H1 (cell line): ENCODE results near the gene CBFA2T2. TPM values are rescaled to one million over a fixed set of nuclear protein-coding genes. Genes with fewer than 3 reads are reported as not detected.

ENCODE experiments used
- CTCF ChIA-PET: fragments of 300-600 bp; sonication (Branson Sonifier 250); formaldehyde crosslinking; loops from one replicate; lab custom pipeline; 2021; ENCODE audit not compliant: partially characterized antibody; lab: Charles Lee
- POLR2A ChIA-PET: fragments of 300-600 bp; sonication (Branson Sonifier 250); formaldehyde crosslinking; loops from one replicate; lab custom pipeline; 2021; ENCODE audit warnings: inconsistent platforms; ENCODE audit not compliant: partially characterized antibody; lab: Charles Lee
- DNase-seq, 2 experiments: peaks; one replicate each; pipeline versions ENCODE4 v3.0.0 to v3.0.0-alpha.2; 2010 to 2022; ENCODE audit warnings: low spot score in 2 of 2, low read depth in 1 of 2, mixed read lengths in 1 of 2
- FAIRE-seq: peaks from 2 replicates; lab custom pipeline; 2011; peaks lifted over from hg19 to GRCh38; lab: Jason Lieb, UNC
- H2AFZ ChIP-seq: 2 replicates; pipeline ENCODE4 v1.8.1; 2012; ENCODE audit warnings: low read length, inconsistent platforms
- H2AK5ac ChIP-seq: 2 replicates; pipeline ENCODE4 v1.6.1; 2013; ENCODE audit warnings: low read depth, low read length
- H2BK120ac ChIP-seq: replicated peaks from 2 replicates; pipeline ENCODE3; 2013; ENCODE audit warnings: low read depth, low read length, inconsistent platforms
- H2BK12ac ChIP-seq: 2 replicates; pipeline ENCODE4 v1.6.1; 2013; ENCODE audit warnings: low read depth, low read length
- H2BK15ac ChIP-seq: 2 replicates; pipeline ENCODE4 v1.6.1; 2013; ENCODE audit warnings: low read length
- H2BK20ac ChIP-seq: 2 replicates; pipeline ENCODE4 v1.6.1; 2013; ENCODE audit warnings: low read length
- H2BK5ac ChIP-seq: 2 replicates; pipeline ENCODE4 v1.6.1; 2013; ENCODE audit warnings: low read depth, low read length
- H3K14ac ChIP-seq: 2 replicates; pipeline ENCODE4 v1.6.1; 2013; ENCODE audit warnings: inconsistent platforms; ENCODE audit not compliant: insufficient read length
- H3K18ac ChIP-seq: 2 replicates; pipeline ENCODE4 v1.6.1; 2013; ENCODE audit warnings: low read length; ENCODE audit errors: extremely low read depth
- H3K23ac ChIP-seq: 2 replicates; pipeline ENCODE4 v1.6.1; 2013; ENCODE audit warnings: inconsistent platforms; ENCODE audit not compliant: insufficient read length
- H3K23me2 ChIP-seq: 2 replicates; pipeline ENCODE4 v1.6.1; 2013; ENCODE audit warnings: low read depth, low read length
- H3K27ac ChIP-seq: 2 replicates; pipeline ENCODE4 v1.6.1; 2011; ENCODE audit warnings: low read depth, low read length, inconsistent platforms
- H3K27me3 ChIP-seq, 4 experiments: replicated peaks in 1 of 4; 1 replicate in 1 of 4; 2 replicates in 3 of 4; pipeline versions ENCODE4 v1.6.1 to v1.8.1; 2011 to 2013; ENCODE audit warnings: low read length in 3 of 4, mild to moderate bottlenecking in 3 of 4, inconsistent platforms in 2 of 4, mixed read lengths in 2 of 4, moderate library complexity in 1 of 4; ENCODE audit not compliant: control insufficient read depth in 3 of 4, insufficient read depth in 3 of 4; ENCODE audit errors: extremely low read depth in 1 of 4
- H3K36me3 ChIP-seq, 4 experiments: 2 replicates each; pipeline versions ENCODE4 v1.6.1 to v1.8.1; 2011 to 2013; ENCODE audit warnings: mild to moderate bottlenecking in 4 of 4, low read length in 3 of 4, moderate library complexity in 2 of 4, control low read depth in 1 of 4, inconsistent platforms in 1 of 4; ENCODE audit not compliant: insufficient read depth in 4 of 4, control insufficient read depth in 2 of 4
- H3K4ac ChIP-seq: replicated peaks from 2 replicates; pipeline ENCODE3; 2013; ENCODE audit warnings: low read length, low read depth, mixed read lengths, inconsistent platforms; ENCODE audit not compliant: insufficient read length
- H3K4me1 ChIP-seq, 4 experiments: replicated peaks in 1 of 4; 1 replicate in 1 of 4; 2 replicates in 3 of 4; pipeline versions ENCODE4 v1.6.1 to v1.8.1; 2011 to 2013; ENCODE audit warnings: low read length in 3 of 4, inconsistent platforms in 2 of 4, mixed read lengths in 1 of 4; ENCODE audit not compliant: insufficient read depth in 4 of 4, control insufficient read depth in 3 of 4
- H3K4me2 ChIP-seq, 2 experiments: 2 replicates each; pipeline versions ENCODE4 v1.6.1 to v1.8.1; 2011 to 2013; ENCODE audit warnings: low read depth in 2 of 2, low read length in 2 of 2, control low read depth in 1 of 2, inconsistent platforms in 1 of 2, mild to moderate bottlenecking in 1 of 2; ENCODE audit not compliant: insufficient read depth in 1 of 2
- H3K4me3 ChIP-seq, 4 experiments: fragments of 200-600, 300-600 bp in 1 of 4; sonication (generic), shearing (Covaris generic), sonication (Bioruptor Twin) in 1 of 4; 2 replicates each; pipeline versions ENCODE4 v1.5.1 to v1.8.1; 2011 to 2016; ENCODE audit warnings: low read length in 4 of 4, low read depth in 3 of 4, control low read depth in 2 of 4, inconsistent platforms in 2 of 4, mild to moderate bottlenecking in 2 of 4, mixed read lengths in 1 of 4, moderate library complexity in 1 of 4; ENCODE audit not compliant: insufficient read depth in 2 of 4; ENCODE audit errors: extremely low read depth in 1 of 4
- H3K56ac ChIP-seq: replicated peaks from 2 replicates; pipeline ENCODE3; 2013; ENCODE audit warnings: low read depth, mild to moderate bottlenecking, mixed read lengths, low read length, inconsistent platforms; ENCODE audit not compliant: insufficient read length
- H3K79me1 ChIP-seq: 2 replicates; pipeline ENCODE4 v1.6.1; 2013; ENCODE audit warnings: low read depth, low read length, control low read depth
- H3K79me2 ChIP-seq, 2 experiments: 2 replicates each; pipeline versions ENCODE4 v1.6.1 to v1.8.1; 2012 to 2013; ENCODE audit warnings: low read length in 2 of 2, mild to moderate bottlenecking in 2 of 2, inconsistent platforms in 1 of 2; ENCODE audit not compliant: insufficient read depth in 2 of 2, control insufficient read depth in 1 of 2
- H3K9ac ChIP-seq, 4 experiments: replicated peaks in 1 of 4; 1 replicate in 1 of 4; 2 replicates in 3 of 4; pipeline versions ENCODE4 v1.6.1 to v1.8.1; 2011 to 2013; ENCODE audit warnings: low read depth in 3 of 4, low read length in 3 of 4, control low read depth in 2 of 4, mild to moderate bottlenecking in 2 of 4, moderate library complexity in 2 of 4, inconsistent platforms in 1 of 4; ENCODE audit errors: extremely low read depth in 1 of 4
- H3K9me3 ChIP-seq, 2 experiments: 2 replicates each; pipeline versions ENCODE4 v1.6.1 to v1.8.1; 2012 to 2013; ENCODE audit warnings: mild to moderate bottlenecking in 2 of 2, moderate library complexity in 2 of 2, control low read depth in 1 of 2, inconsistent platforms in 1 of 2, low read depth in 1 of 2, low read length in 1 of 2, mixed read lengths in 1 of 2; ENCODE audit not compliant: insufficient read depth in 2 of 2
- H4K20me1 ChIP-seq, 2 experiments: replicated peaks in 1 of 2; 2 replicates each; pipeline versions ENCODE3 to v1.8.1; 2011 to 2013; ENCODE audit warnings: inconsistent platforms in 2 of 2, low read length in 2 of 2, mild to moderate bottlenecking in 1 of 2; ENCODE audit not compliant: insufficient read depth in 2 of 2, control insufficient read depth in 1 of 2
- H4K5ac ChIP-seq: 2 replicates; pipeline ENCODE4 v1.6.1; 2013; ENCODE audit warnings: low read length, low read depth, mixed read lengths, inconsistent platforms; ENCODE audit not compliant: insufficient read length
- H4K8ac ChIP-seq: 2 replicates; pipeline ENCODE4 v1.8.0; 2013; ENCODE audit warnings: mild to moderate bottlenecking, moderate library complexity, low read length, inconsistent platforms; ENCODE audit not compliant: insufficient read depth; ENCODE audit errors: extremely low read depth
- H4K91ac ChIP-seq: replicated peaks from 2 replicates; pipeline ENCODE3; 2013; ENCODE audit warnings: low read length, mixed read lengths, inconsistent platforms; ENCODE audit not compliant: insufficient read length
- FOSL1 ChIP-seq: IDR thresholded peaks from 2 replicates; pipeline ENCODE4 v1.6.1; 2011; ENCODE audit warnings: mild to moderate bottlenecking, low read depth, low read length, moderate library complexity; ENCODE audit not compliant: insufficient read depth
- GABPA ChIP-seq: IDR thresholded peaks from 2 replicates; pipeline ENCODE4 v1.6.1; 2011; ENCODE audit warnings: mild to moderate bottlenecking, low read length, moderate library complexity, borderline replicate concordance; ENCODE audit not compliant: insufficient read depth
- WGBS, 2 experiments: shearing (Covaris generic) in 1 of 2; methylation state at CpG; one replicate each; pipeline versions ENCODE4 v1.1.6 to v1.1.7; 2013 to 2015; ENCODE audit warnings: low lambda C conversion rate in 2 of 2, mixed read lengths in 2 of 2, inconsistent platforms in 1 of 2, low coverage in 1 of 2, missing lambda C conversion rate in 1 of 2; ENCODE audit not compliant: insufficient replicate concordance in 2 of 2, insufficient coverage in 1 of 2, insufficient read length in 1 of 2; ENCODE audit errors: extremely low coverage in 1 of 2, missing lambda C conversion rate in 1 of 2; 5-methylcytosine and 5-hydroxymethylcytosine counted together
- polyA plus RNA-seq, 7 experiments: library from polyadenylated mRNA; depleted of rRNA in 3 of 7; stranded (reverse) in 5 of 7; unstranded in 2 of 7; fragments of >200 nt in 5 of 7; fragments of 200-250 nt in 2 of 7; gene quantifications; 1 replicate in 5 of 7; 2 replicates in 1 of 7; 4 replicates in 1 of 7; pipeline versions ENCODE4 v1.2.1 to v1.2.3, GENCODE V29; 2011 to 2013; ENCODE audit warnings: missing spikeins in 2 of 7, mixed read lengths in 2 of 7
- total RNA-seq: library from RNA; stranded (reverse); fragmentation: NEBNext Ultra II Directional; extraction: Animal tissue kit (Norgen Biotek cat#: 25700); gene quantifications from 2 replicates; pipeline ENCODE4 v1.2.1, GENCODE V29; 2021

The CBFA2T2 gene
- total and polyA plus RNA-seq, 2 of the 8 experiments (the other 6 are each of a cell fraction or from before 2014, with no cell fraction given): 11.6 to 12.9 TPM

GRCh38 chr20:33460711-33461110, 29.2 kb upstream of the CBFA2T2 start:
- no peaks in the 10 kb centered on the region for H3K36me3 ChIP-seq
- H4K8ac ChIP-seq: no peak overlapping the region
- no peak overlapping the region for H2BK5ac ChIP-seq
- WGBS, 2 experiments: 87% methylated on average over 5 of the region's 5 CpGs; no CpG with 5 or more reads in 1 of the 2 experiments
- H2BK15ac ChIP-seq: no peak overlapping the region
- no peak for DNase-seq
- ChIA-PET POLR2A (interaction anchor here (1.4 to 1.7 kb wide), 2 partner anchors 192 to 193 kb away, joined by 3 to 4 read pairs; no protein-coding TSS in a partner anchor), CTCF (interaction anchor here (0.6 to 0.9 kb wide), 3 partner anchors 9 to 493 kb away, joined by 3 to 5 read pairs (median 3); no protein-coding TSS in a partner anchor)
- H4K5ac ChIP-seq: no peak overlapping the region
- no peak overlapping the region for H2BK20ac ChIP-seq
- no peaks in the 10 kb centered on the region for H3K79me1 ChIP-seq
- H3K23ac ChIP-seq: no peak overlapping the region
- H3K56ac ChIP-seq: no peak overlapping the region
- H3K18ac ChIP-seq: no peak overlapping the region
- H4K20me1 ChIP-seq: no peaks in the 10 kb centered on the region
- H2AK5ac ChIP-seq: no peak overlapping the region
- H3K4me2 ChIP-seq: no peak overlapping the region
- no peak overlapping the region for H3K14ac ChIP-seq
- H2BK120ac ChIP-seq: no peak overlapping the region
- no peaks in the 10 kb centered on the region for H3K27me3 ChIP-seq
- no peak overlapping the region for H3K4me3 ChIP-seq
- no peaks in the 10 kb centered on the region for H3K79me2 ChIP-seq
- H3K4ac ChIP-seq: no peak overlapping the region
- no peak overlapping the region for H3K9ac ChIP-seq
- H3K9me3 ChIP-seq: no peaks in the 10 kb centered on the region
- FAIRE-seq: no peak
- no peak overlapping the region for H3K27ac ChIP-seq
- H4K91ac ChIP-seq: no peak overlapping the region
- H3K23me2 ChIP-seq: no peaks in the 10 kb centered on the region
- H2BK12ac ChIP-seq: no peak overlapping the region
- no peak overlapping the region for H2AFZ ChIP-seq
- H3K4me1 ChIP-seq: peaks cover 0 to 3% (median 0%) of the 10 kb centered on the region in 4 experiments; a peak in 2 of 7 replicates
- TF ChIP-seq GABPA (no peak), FOSL1 (no peak)
